NCI-H2227 (cell line): ENCODE data around the gene CRYBB1.

Source experiments
- DNase-seq: peaks from one replicate; lab custom pipeline; 2025; ENCODE audit not compliant: unreplicated experiment; lab: John Stamatoyannopoulos, UW

Gene CRYBB1

GRCh38 chr22:26580240-26580962 lies 37.4 kb downstream of the CRYBB1 start:
- no peak for DNase-seq

GRCh38 chr22:26579331-26579886 lies 38.4 kb downstream of the CRYBB1 start:
- DNase-seq = no peak

- DNase-seq = no peak
These were observed 40.7 kb downstream of the CRYBB1 start for GRCh38 chr22:26577081-26577480.

- no peak for DNase-seq
These were observed 41.7 kb downstream of the CRYBB1 start for GRCh38 chr22:26576026-26576680.

GRCh38 chr22:26574001-26574723 lies 43.7 kb downstream of the CRYBB1 start:
- no peak for DNase-seq

GRCh38 chr22:26573026-26573662 lies 44.7 kb downstream of the CRYBB1 start:
- no peak for DNase-seq

GRCh38 chr22:26570864-26571525 lies 46.8 kb downstream of the CRYBB1 start:
- no peak for DNase-seq

GRCh38 chr22:26570115-26570514 lies 47.7 kb downstream of the CRYBB1 start:
- no peak for DNase-seq

GRCh38 chr22:26568207-26568706 lies 49.6 kb downstream of the CRYBB1 start:
- no peak for DNase-seq

GRCh38 chr22:26567610-26568009 lies 50.2 kb downstream of the CRYBB1 start:
- no peak for DNase-seq

GRCh38 chr22:26566994-26567393 lies 50.8 kb downstream of the CRYBB1 start:
- no peak for DNase-seq

GRCh38 chr22:26565889-26566288 lies 51.9 kb downstream of the CRYBB1 start:
- DNase-seq = no peak

- DNase-seq = no peak
These were observed 52.6 kb downstream of the CRYBB1 start for GRCh38 chr22:26565181-26565580.

GRCh38 chr22:26564672-26565071 lies 53.2 kb downstream of the CRYBB1 start:
- DNase-seq = no peak

GRCh38 chr22:26564181-26564580 lies 53.6 kb downstream of the CRYBB1 start:
- no peak for DNase-seq

GRCh38 chr22:26563022-26563421 lies 54.8 kb downstream of the CRYBB1 start:
- no peak for DNase-seq

GRCh38 chr22:26561756-26562417 lies 55.9 kb downstream of the CRYBB1 start:
- no peak for DNase-seq

- DNase-seq = no peak
These were observed 57.8 kb downstream of the CRYBB1 start for GRCh38 chr22:26559961-26560575.

- DNase-seq = no peak
These were observed 59.5 kb downstream of the CRYBB1 start for GRCh38 chr22:26558248-26558895.
